ENCODE measurements around the gene HACD3.
A peak's percentile ranks its signal among the peaks of the same experiment; 100 is the strongest.
"Not testable (repeated sequence)": the region's sequence is repeated elsewhere in the genome, so short reads cannot be mapped to it uniquely, and the experiment has no call there.

HACD3 gene

DNA sequence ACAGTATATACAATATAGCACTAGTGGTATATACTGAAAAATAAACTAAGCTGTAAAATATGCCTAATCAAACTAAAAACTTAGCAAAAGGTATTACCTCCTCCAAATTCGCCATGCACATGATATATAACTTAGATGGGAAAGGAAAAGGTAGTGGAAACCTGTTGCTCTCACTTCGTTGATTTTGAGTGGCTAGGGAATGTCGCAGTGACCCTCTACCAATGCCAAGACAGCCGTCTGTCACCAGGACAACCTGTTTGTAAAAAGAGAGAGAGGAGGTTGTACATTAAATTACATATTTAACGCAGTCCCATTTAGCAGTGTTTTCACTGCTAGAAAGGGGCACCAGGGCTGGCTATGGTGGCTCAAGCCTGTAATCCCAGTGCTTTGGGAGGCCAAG lies 69.4 kb downstream of the HACD3 start:
- no peak for DNase-seq (ENCODE audit: low read depth in 3 of 3)

DNA sequence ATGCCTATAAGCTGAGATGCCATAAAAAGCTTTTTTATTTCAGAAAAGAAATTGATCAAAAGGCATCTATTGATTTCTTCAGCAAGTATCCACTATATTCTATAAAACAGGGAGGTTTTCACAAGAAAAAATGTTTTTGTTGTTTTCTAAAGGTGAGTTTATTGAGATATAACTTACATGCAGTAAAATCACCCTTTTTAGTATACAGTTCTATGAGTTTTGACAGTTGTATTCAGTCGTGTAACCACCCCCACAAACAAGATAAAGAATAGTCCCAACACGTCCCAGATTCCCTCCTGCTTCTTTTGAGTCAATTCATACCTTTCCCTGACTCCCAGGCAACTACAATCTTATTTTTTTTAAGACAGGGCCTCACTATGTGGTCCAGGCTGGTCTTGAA lies 72.9 kb downstream of the HACD3 start:
- no peak for DNase-seq (ENCODE audit: low read depth in 3 of 3)

DNA sequence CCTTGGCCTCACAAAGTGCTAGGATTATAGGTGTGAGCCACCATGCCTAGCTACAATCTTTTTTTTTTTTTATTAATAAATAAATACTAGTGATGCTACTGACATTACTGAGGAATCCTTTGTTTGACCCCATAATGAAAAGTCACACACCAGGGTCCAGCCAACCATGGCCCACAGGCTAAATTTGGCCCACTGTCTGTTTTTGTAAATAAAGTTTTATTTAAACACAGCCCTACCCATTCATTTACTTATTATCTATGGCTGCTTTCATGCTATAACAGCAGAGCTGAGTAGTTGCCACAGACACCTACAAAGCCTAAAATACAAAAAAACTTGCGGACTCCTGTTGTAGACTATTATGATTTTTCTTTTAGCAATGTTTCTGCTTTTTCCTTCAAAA lies 73.3 kb downstream of the HACD3 start:
- no peak for DNase-seq (ENCODE audit: low read depth in 3 of 3)

DNA sequence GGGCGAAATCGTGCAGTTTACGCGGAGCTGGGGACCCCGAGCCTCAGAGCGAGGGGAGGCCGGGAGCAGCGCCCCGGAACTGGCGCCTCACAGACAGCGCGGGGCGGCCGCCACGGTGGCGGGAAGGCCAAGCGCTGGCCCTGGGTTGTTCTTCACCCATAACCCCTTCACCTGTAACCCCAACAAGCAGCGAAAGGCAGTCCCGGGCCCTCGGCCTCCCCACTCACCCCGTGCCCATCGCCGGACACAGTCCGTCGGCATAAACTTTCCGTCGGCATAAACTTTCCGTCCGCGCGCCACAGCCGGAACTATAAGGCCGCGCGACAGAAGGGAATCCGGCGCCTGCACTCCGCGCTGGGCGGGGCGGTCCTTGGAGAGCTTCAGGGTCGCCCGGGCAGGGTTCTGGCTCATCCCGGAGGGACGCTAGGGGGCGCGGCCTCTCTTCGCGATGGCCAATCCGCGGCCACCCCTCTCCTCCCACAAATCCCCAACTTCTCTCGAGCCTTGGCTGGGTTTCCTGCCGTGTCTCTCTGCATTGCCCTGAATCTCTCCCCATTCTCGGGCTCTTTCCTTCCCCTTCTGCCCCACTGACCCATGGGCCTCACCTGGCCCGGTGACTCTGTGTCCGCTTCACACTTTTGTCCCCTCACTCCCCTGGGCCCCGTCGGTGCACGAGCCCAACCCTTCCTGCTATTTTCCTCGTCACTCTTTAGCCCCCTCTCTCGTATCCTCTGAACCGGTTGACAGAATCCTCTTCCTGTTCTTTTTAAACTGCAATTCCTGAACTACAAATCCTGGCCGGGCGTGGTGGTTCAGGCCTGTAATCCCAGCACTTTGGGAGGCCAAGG lies 80.8 kb downstream of the HACD3 start, which contains the start of gene INTS14:
Gene INTS14, minus strand, starts transcription at position 261 of the 848 bp plus-strand sequence. CDS start 3,751 bp downstream, outside the sequence.
- DNase-seq (ENCODE audit: low read depth in 3 of 3): peak; percentile 86 to 94 (median 90)

DNA sequence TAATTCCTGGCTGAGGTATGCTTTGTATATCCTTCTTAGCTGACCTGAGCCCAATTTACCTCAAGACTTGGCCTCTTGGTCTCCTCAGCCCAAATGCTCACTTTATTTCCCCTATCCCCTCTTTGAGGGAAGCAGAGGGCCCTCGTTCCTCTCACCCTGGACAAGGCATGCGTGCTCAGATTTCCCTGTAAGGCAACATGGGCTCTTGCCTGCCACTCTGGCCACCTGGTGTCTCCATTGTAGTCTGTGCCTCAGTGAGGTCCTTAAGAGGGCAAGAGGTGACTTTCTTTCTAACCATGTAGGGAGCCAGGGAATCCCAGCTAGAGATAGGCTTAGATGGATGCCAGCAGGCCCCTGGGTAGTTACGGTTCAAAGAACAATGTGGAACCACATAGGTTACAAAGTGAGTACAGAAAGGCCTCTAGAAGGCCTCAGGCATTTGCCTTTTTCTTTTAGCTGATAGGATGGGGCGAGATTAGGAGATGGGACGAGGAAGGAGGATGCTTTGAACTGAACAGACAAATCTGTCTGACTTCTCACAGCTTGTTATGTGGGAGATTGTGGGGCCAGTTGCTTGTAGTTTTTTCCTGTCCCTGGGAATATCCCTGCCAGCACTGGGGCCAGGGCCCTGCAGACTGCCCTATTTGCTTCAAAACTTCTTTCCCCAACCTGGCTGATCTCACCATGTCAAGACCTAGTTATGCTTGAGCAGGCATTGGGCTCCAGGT lies 81.8 kb downstream of the HACD3 start:
- no peak for DNase-seq (ENCODE audit: low read depth in 3 of 3)

DNA sequence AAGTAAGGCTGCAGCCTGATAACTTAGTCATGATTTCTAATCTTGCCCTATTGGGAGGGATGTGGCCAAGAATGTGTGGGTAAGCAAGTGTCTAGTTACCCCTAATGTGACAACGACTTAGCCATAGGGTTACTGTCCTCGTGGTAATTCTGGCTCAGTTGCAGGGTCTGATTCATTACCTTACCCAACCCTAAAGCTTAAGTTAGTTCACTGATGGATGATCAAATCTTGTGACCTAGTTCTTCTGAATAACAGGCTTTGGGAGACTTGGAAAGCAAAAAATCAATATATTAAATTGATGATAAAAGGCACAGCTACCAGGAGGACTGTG lies 82.3 kb downstream of the HACD3 start:
- DNase-seq (ENCODE audit: low read depth in 3 of 3): no peak

DNA sequence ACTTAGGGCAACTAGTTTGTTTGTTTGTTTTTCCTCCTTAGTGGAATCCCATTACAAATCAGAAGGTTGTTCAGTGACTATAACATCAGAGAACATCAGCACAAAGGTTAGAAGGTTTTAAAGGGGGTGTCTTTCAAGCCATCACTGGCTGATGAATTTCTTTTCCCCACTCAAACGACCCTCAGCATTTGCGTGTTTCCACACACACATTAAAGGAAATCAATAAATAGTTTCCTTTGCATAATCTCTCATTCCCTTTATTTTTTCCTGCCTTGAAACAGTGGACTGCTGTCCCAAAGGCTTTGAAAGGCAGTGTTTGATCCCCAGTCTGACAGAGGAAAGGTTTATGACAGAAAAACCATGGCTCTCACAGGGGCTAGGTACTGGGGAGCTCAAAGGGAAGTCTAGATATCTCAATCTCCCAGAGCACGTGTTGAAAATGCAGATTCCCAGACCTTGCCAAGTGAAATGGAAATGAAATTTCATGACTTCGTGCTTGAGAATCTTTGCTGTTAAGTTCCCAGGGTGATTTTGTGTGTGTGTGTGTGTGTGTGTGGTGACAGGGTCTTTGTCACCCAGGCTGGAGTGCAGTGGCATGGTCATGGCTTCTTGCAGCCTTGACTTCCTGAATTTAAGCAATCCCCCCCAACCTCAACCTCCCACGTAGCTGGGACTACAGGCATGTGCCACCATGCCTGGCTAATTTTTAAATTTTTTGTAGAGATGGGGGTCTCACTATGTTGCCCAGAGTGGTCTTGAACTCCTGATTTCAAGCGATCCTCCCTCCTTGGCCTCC lies 82.9 kb downstream of the HACD3 start:
- DNase-seq (ENCODE audit: low read depth in 3 of 3): no peak

DNA sequence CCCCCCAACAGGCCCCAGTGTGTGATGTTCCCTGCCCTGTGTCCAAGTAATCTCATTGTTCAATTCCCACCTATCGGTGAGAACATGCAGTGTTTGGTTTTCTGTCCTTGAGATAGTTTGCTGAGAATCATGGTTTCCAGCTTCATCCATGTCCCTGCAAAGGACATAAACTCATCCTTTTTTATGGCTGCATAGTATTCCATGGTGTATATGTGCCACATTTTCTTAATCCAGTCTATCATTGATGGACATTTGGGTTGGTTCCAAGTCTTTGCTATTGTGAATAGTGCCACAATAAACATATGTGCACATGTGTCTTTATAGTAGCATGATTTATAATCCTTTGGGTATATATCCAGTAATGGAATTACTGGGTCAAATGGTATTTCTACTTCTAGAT lies 85.6 kb downstream of the HACD3 start:
- DNase-seq (ENCODE audit: low read depth in 3 of 3): not testable (repeated sequence)

DNA sequence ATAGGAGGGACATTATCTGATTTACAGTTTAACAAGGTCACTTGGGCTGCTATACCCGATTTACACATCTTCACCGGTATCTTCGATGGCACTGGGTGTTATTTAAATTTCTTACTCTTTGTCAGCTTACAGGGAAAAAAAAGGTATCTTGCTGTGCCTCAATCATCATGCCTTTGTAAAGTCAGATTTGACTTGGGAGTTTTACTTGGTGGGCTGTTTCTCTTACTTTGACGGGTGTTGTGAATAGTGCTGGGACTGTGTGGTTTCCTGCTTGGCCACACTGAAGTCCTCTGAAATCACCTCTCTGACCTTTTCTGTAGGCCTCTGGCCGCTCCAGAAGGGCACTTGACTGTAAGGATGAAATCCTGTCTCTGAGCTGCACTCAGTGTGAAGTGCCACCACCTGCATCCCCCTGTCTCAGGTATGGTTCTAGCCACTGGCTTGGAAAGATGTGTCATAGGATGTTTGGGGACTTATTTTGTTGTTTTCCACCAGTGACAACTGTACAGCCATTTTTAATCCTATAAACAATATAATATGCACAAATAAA lies 88.4 kb downstream of the HACD3 start:
- no peak for DNase-seq (ENCODE audit: low read depth in 3 of 3)

DNA sequence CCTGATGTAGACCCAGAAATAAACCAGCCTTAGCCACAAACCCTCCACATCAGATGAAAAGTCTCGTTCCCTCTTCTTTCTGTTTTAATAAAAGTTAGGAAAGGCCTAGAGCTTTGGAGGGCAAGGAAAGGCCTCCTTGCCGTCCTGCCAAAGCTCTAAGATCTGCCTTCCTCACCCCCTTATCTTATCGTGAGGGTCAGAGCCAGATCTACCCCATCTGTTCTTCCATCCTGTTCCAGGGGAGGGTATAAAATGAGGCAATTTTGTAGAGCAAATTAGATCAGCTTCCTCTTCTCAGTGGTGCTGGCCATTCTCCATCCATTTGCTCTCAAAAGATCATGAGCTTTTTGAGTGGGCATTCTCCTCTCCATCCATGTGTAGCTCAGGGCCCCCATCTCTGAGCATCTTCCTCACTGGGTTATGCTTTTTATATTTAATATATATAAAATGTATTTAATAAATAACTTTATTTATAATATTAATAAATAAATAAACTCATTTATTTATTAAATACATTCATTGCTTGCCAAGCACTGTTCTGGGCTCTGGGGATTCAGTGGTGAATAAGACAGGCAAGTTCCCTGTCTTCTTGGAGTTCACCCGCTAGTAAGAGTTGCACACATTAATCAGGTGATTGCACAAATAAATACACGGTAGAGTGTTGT lies 89.5 kb downstream of the HACD3 start:
- DNase-seq (ENCODE audit: low read depth in 3 of 3): no peak

DNA sequence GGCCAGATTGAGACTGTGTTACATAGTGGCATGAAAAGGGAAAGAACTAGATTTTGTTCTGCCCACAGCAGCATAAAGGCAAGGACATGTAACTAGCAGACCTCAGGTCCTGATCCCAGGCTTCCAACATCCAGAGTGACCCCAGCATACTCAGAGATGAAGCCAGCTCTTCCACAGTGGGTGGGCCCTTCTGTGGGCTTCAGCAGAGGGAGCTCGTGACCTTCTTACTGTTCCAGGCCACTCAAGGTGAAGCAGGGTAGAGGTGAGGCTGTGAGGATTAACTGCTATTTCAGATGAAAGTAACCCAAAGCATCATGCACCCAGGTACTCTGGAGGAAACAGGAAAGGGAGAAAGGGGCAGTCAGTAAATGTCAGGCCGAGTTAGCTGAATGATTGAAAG lies 90.6 kb downstream of the HACD3 start:
- DNase-seq (ENCODE audit: low read depth in 3 of 3): no peak

DNA sequence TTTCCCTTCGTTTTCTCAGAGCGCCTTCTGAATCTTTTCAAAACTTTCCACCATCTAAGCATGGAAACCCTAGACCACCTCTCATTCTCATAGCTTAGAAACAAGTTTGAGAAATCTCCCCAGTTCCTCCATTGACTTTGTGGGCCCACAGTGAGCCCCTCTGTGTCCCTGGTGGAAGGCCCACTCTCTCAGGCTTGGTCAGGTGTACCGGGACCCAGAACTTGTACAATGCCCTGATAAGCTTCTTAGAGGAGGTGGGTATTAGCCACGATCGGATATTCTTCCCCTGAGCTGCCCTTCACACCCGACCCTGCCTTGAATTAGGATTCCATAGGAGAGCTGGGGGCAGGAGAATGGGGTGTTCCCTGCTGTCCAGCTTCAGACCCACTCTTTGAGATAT lies 91.4 kb downstream of the HACD3 start, which contains the start of gene SLC24A1:
Gene SLC24A1, plus strand, starts transcription at position 301 of the 400 bp plus-strand sequence. CDS start 2,143 bp downstream, outside the sequence.
- DNase-seq (ENCODE audit: low read depth in 3 of 3): no peak

DNA sequence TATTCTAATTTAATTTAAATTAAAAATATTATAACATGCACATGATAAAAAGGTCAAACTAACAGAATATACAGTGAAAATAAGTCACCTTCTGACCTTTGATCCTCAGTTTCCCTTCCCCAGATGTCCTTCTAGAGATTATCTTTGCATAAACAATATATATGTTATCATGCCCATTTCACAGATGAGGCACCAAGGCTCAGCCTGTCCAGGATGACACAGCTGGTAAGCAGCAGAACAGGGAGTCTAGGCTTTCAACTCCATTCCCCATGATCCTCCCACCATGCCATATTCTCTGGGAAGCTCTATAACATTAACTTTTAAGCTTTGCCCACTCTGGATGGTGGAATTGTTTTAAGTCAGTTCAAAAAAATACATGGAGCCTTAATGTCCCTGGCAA lies 92.8 kb downstream of the HACD3 start:
- no peak for DNase-seq (ENCODE audit: low read depth in 3 of 3)

DNA sequence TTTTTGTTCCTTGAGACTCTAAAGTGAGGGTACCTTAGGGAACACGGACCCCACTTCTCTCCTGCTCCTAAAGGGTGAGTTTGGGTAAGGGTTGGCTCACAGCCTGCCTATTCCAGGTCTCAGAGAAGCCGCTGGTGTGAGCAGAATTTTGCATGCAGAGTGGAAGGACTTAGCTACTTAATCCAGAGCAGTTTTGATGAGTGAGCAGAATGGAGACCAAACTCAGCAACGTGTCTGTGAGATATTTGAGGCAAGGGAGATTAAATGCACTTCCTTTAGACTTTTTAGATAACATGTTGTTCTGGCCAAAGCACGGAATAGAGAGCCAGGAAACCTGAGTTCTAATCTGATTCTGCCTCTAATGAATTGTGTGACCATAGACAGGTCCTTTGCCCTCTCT lies 96.6 kb downstream of the HACD3 start:
- DNase-seq (ENCODE audit: low read depth in 3 of 3): no peak
